Activated CD4-positive, alpha-beta T cell treated with anti-CD3 and anti-CD28 coated beads, Interleukin-2, amount 10 ng/mL, durations not matched to agents 7 days and 5 days (primary cell): ENCODE data around the gene MXI1. TPM values are rescaled to one million over a fixed set of nuclear protein-coding genes. Genes with fewer than 3 reads are reported as not detected.
A peak's percentile ranks its signal among the peaks of the same experiment; 100 is the strongest.
"Not testable (repeated sequence)": the region's sequence is repeated elsewhere in the genome, so short reads cannot be mapped to it uniquely, and the experiment has no call there.

ENCODE experiments used
- CTCF ChIA-PET: fragments of 350-600 bp; sonication (Branson Sonifier 250); formaldehyde crosslinking; loops from one replicate; lab custom pipeline; 2021; ENCODE audit warnings: antibody characterized with exemption; lab: Charles Lee
- POLR2A ChIA-PET: fragments of 350-600 bp; sonication (Branson Sonifier 250); formaldehyde crosslinking; loops from one replicate; lab custom pipeline; 2021; ENCODE audit warnings: antibody characterized with exemption; lab: Charles Lee
- DNase-seq: peaks from one replicate; pipeline ENCODE4 v3.0.0-alpha.2; 2020
- H3K27ac Mint-ChIP-seq: one replicate; pipeline ENCODE4 v1.8.0; 2021; ENCODE audit warnings: mild to moderate bottlenecking, moderate library complexity, mixed read lengths
- H3K27me3 Mint-ChIP-seq: one replicate; pipeline ENCODE4 v1.8.0; 2021; ENCODE audit warnings: mixed read lengths
- H3K36me3 Mint-ChIP-seq: one replicate; pipeline ENCODE4 v1.8.0; 2021; ENCODE audit warnings: low read depth, mixed read lengths
- H3K4me1 Mint-ChIP-seq: one replicate; pipeline ENCODE4 v1.8.0; 2021; ENCODE audit warnings: mixed read lengths
- H3K4me3 Mint-ChIP-seq: one replicate; pipeline ENCODE4 v1.8.0; 2021; ENCODE audit warnings: mild to moderate bottlenecking, moderate library complexity, mixed read lengths
- H3K9me3 Mint-ChIP-seq: one replicate; pipeline ENCODE4 v1.8.0; 2021; ENCODE audit warnings: mixed read lengths
- total RNA-seq, 2 experiments: library from RNA; stranded (reverse); gene quantifications; one replicate each; pipeline ENCODE4 v1.2.3, GENCODE V29; 2021

Gene MXI1
- total RNA-seq, 2 experiments from 2014 or later = 16.2 to 19.8 TPM

- CTCF ChIA-PET = interaction anchor here (2.3 to 2.4 kb wide), 2 partner anchors 15 to 21 kb away, joined by 5 to 6 read pairs; no protein-coding TSS in a partner anchor
- POLR2A ChIA-PET = no interaction called here
- no peak for DNase-seq
- no peak overlapping the region for H3K4me3 Mint-ChIP-seq
- H3K9me3 Mint-ChIP-seq = no peaks in the 10 kb centered on the region
- H3K27me3 Mint-ChIP-seq = peaks cover 3% of the 10 kb centered on the region
- peaks cover 16% of the 10 kb centered on the region for H3K36me3 Mint-ChIP-seq
- no peak overlapping the region for H3K27ac Mint-ChIP-seq
- H3K4me1 Mint-ChIP-seq = no peaks in the 10 kb centered on the region
Observed at GRCh38 chr10:110233846-110234245, 26.4 kb downstream of the MXI1 start.

- H3K27ac Mint-ChIP-seq = no peak overlapping the region
- no peak overlapping the region for H3K4me3 Mint-ChIP-seq
- no peak for DNase-seq
- peaks cover 8% of the 10 kb centered on the region for H3K27me3 Mint-ChIP-seq
- POLR2A ChIA-PET = interaction anchor here (0.5 kb wide), 1 partner anchor 139 kb away, joined by 3 read pairs; no protein-coding TSS in a partner anchor
- CTCF ChIA-PET = interaction anchor here (1.6 kb wide), 1 partner anchor 119 kb away, joined by 3 read pairs; no protein-coding TSS in a partner anchor
- H3K36me3 Mint-ChIP-seq = peaks cover 21% of the 10 kb centered on the region
- peaks cover 15% of the 10 kb centered on the region for H3K4me1 Mint-ChIP-seq
- no peaks in the 10 kb centered on the region for H3K9me3 Mint-ChIP-seq
Observed at GRCh38 chr10:110237894-110238480, 30.6 kb downstream of the MXI1 start.

- Mint-ChIP-seq H3K4me3 (no peak overlapping the region), H3K27me3 (peaks cover 6% of the 10 kb centered on the region)
- DNase-seq = no peak
Observed at GRCh38 chr10:110239892-110240291, 32.5 kb downstream of the MXI1 start.

GRCh38 chr10:110241407-110241806, 34.0 kb downstream of the MXI1 start:
- H3K27me3 Mint-ChIP-seq = peaks cover 15% of the 10 kb centered on the region
- peak overlapping the region; percentile 4 for H3K27ac Mint-ChIP-seq
- DNase-seq = no peak
- POLR2A ChIA-PET = no interaction called here
- peaks cover 31% of the 10 kb centered on the region for H3K36me3 Mint-ChIP-seq
- no peaks in the 10 kb centered on the region for H3K9me3 Mint-ChIP-seq
- H3K4me1 Mint-ChIP-seq = peaks cover 15% of the 10 kb centered on the region
- H3K4me3 Mint-ChIP-seq = no peak overlapping the region
- CTCF ChIA-PET = interaction anchor here (1.2 to 1.5 kb wide), 4 partner anchors 8 to 26 kb away, joined by 3 to 5 read pairs (median 4); no protein-coding TSS in a partner anchor

More at GRCh38 chr10:110239892-110240291, 32.5 kb downstream of the MXI1 start:
- H3K9me3 Mint-ChIP-seq = no peaks in the 10 kb centered on the region
- CTCF ChIA-PET = interaction anchor here (1.2 to 1.6 kb wide), 3 partner anchors 10 to 121 kb away, joined by 3 to 4 read pairs (median 3); no protein-coding TSS in a partner anchor
- H3K27ac Mint-ChIP-seq = no peak overlapping the region
- H3K4me1 Mint-ChIP-seq = peaks cover 15% of the 10 kb centered on the region
- POLR2A ChIA-PET = interaction anchor here (0.6 kb wide), 1 partner anchor 289 kb away, joined by 3 read pairs; no protein-coding TSS in a partner anchor
- H3K36me3 Mint-ChIP-seq = peaks cover 22% of the 10 kb centered on the region

GRCh38 chr10:110241841-110242240, 34.4 kb downstream of the MXI1 start:
- no peaks in the 10 kb centered on the region for H3K9me3 Mint-ChIP-seq
- CTCF ChIA-PET = interaction anchor here (1.3 to 1.4 kb wide), 2 partner anchors 14 to 26 kb away, joined by 3 to 5 read pairs; no protein-coding TSS in a partner anchor
- H3K27ac Mint-ChIP-seq = no peak overlapping the region

GRCh38 chr10:110242511-110242910, 35.1 kb downstream of the MXI1 start:
- Mint-ChIP-seq H3K9me3 (no peaks in the 10 kb centered on the region), H3K36me3 (peaks cover 34% of the 10 kb centered on the region), H3K27ac (no peak overlapping the region), H3K4me3 (no peak overlapping the region), H3K27me3 (peaks cover 24% of the 10 kb centered on the region), H3K4me1 (peaks cover 15% of the 10 kb centered on the region)
- no peak for DNase-seq
- CTCF ChIA-PET = interaction anchor here (0.6 kb wide), 1 partner anchor 103 kb away, joined by 3 read pairs; no protein-coding TSS in a partner anchor
- POLR2A ChIA-PET = no interaction called here

More at GRCh38 chr10:110241841-110242240, 34.4 kb downstream of the MXI1 start:
- peaks cover 19% of the 10 kb centered on the region for H3K27me3 Mint-ChIP-seq
- no peak overlapping the region for H3K4me3 Mint-ChIP-seq
- DNase-seq = no peak
- H3K4me1 Mint-ChIP-seq = peaks cover 15% of the 10 kb centered on the region
- POLR2A ChIA-PET = no interaction called here
- peaks cover 35% of the 10 kb centered on the region for H3K36me3 Mint-ChIP-seq

- DNase-seq = no peak
- ChIA-PET POLR2A (interaction anchor here (0.6 kb wide), 1 partner anchor 16 kb away, joined by 3 read pairs; no protein-coding TSS in a partner anchor), CTCF (interaction anchor here (0.7 to 1.7 kb wide), 4 partner anchors 14 to 41 kb away, joined by 3 to 4 read pairs (median 3); no protein-coding TSS in a partner anchor)
- Mint-ChIP-seq H3K27ac (no peak overlapping the region), H3K4me3 (no peak overlapping the region), H3K27me3 (peaks cover 19% of the 10 kb centered on the region), H3K4me1 (peaks cover 21% of the 10 kb centered on the region), H3K9me3 (no peaks in the 10 kb centered on the region), H3K36me3 (peaks cover 28% of the 10 kb centered on the region)
Observed at GRCh38 chr10:110244550-110244949, 37.1 kb downstream of the MXI1 start.

- POLR2A ChIA-PET, CTCF ChIA-PET, H3K9me3 Mint-ChIP-seq, H3K27ac Mint-ChIP-seq, DNase-seq, H3K4me3 Mint-ChIP-seq: not testable (repeated sequence)
- Mint-ChIP-seq H3K4me1 (peaks cover 27% of the 10 kb centered on the region), H3K27me3 (peaks cover 27% of the 10 kb centered on the region), H3K36me3 (peaks cover 27% of the 10 kb centered on the region)
Observed at GRCh38 chr10:110247833-110248232, 40.4 kb downstream of the MXI1 start.

GRCh38 chr10:110249489-110249888, 42.1 kb downstream of the MXI1 start:
- H3K4me3 Mint-ChIP-seq, DNase-seq, H3K9me3 Mint-ChIP-seq, H3K27ac Mint-ChIP-seq, POLR2A ChIA-PET: not testable (repeated sequence)
- peaks cover 33% of the 10 kb centered on the region for H3K27me3 Mint-ChIP-seq
- H3K4me1 Mint-ChIP-seq = peaks cover 33% of the 10 kb centered on the region
- peaks cover 34% of the 10 kb centered on the region for H3K36me3 Mint-ChIP-seq
- CTCF ChIA-PET = interaction anchor here (1.2 kb wide), 1 partner anchor 9 kb away, joined by 3 read pairs; no protein-coding TSS in a partner anchor

GRCh38 chr10:110251392-110251791, 44.0 kb downstream of the MXI1 start:
- CTCF ChIA-PET = interaction anchor here (1.8 kb wide), 1 partner anchor 20 kb away, joined by 7 read pairs; no protein-coding TSS in a partner anchor
- POLR2A ChIA-PET, H3K27ac Mint-ChIP-seq, H3K9me3 Mint-ChIP-seq, DNase-seq, H3K4me3 Mint-ChIP-seq: not testable (repeated sequence)
- Mint-ChIP-seq H3K4me1 (peaks cover 40% of the 10 kb centered on the region), H3K27me3 (peaks cover 28% of the 10 kb centered on the region), H3K36me3 (peaks cover 29% of the 10 kb centered on the region)

- H3K4me3 Mint-ChIP-seq = no peak overlapping the region
- no peak for DNase-seq
- H3K27ac Mint-ChIP-seq = no peak overlapping the region
- peaks cover 20% of the 10 kb centered on the region for H3K27me3 Mint-ChIP-seq
- H3K4me1 Mint-ChIP-seq = peaks cover 40% of the 10 kb centered on the region
- POLR2A ChIA-PET = interaction anchor here (0.6 kb wide), 1 partner anchor 76 kb away, joined by 4 read pairs; no protein-coding TSS in a partner anchor
- CTCF ChIA-PET = interaction anchor here (1.5 to 1.8 kb wide), 2 partner anchors 8 to 21 kb away, joined by 5 to 7 read pairs; no protein-coding TSS in a partner anchor
- peaks cover 21% of the 10 kb centered on the region for H3K36me3 Mint-ChIP-seq
- H3K9me3 Mint-ChIP-seq = peaks cover 8% of the 10 kb centered on the region
Observed at GRCh38 chr10:110252151-110252550, 44.7 kb downstream of the MXI1 start.

GRCh38 chr10:110254467-110254866, 47.1 kb downstream of the MXI1 start:
- Mint-ChIP-seq H3K36me3 (peaks cover 16% of the 10 kb centered on the region), H3K9me3 (peaks cover 8% of the 10 kb centered on the region), H3K4me3 (no peak overlapping the region), H3K27me3 (peaks cover 24% of the 10 kb centered on the region), H3K4me1 (peaks cover 35% of the 10 kb centered on the region), H3K27ac (peak overlapping the region; percentile 6)
- ChIA-PET CTCF (interaction anchor here (1.0 to 1.4 kb wide), 3 partner anchors 13 to 107 kb away, joined by 3 to 5 read pairs (median 3); no protein-coding TSS in a partner anchor), POLR2A (no interaction called here)
- DNase-seq = no peak
